HG02938 (cell line): ENCODE measurements around the gene ITGA6.
A peak's percentile ranks its signal among the peaks of the same experiment; 100 is the strongest.
"Not testable (repeated sequence)": the region's sequence is repeated elsewhere in the genome, so short reads cannot be mapped to it uniquely, and the experiment has no call there.

Source experiments
- ATAC-seq: cut with Tn5 transposase; IDR thresholded peaks from one replicate; pipeline ENCODE4 v1.9.1; 2021; ENCODE audit warnings: mild to moderate bottlenecking, moderate library complexity; ENCODE audit not compliant: unreplicated experiment

Gene ITGA6

GRCh38 chr2:172513524-172513900, 86.1 kb downstream of the ITGA6 start:
- no peak for ATAC-seq

GRCh38 chr2:172513935-172514586, 86.7 kb downstream of the ITGA6 start:
- no peak for ATAC-seq

GRCh38 chr2:172516299-172516698, 88.9 kb downstream of the ITGA6 start:
- no peak for ATAC-seq

- ATAC-seq: no peak
Observed at GRCh38 chr2:172518995-172519394, 91.6 kb downstream of the ITGA6 start.

- ATAC-seq: no peak
Observed at GRCh38 chr2:172525601-172526000, 98.2 kb downstream of the ITGA6 start.

- ATAC-seq: no peak
Observed at GRCh38 chr2:172531309-172531708, 103.9 kb downstream of the ITGA6 start.

- not testable (repeated sequence) for ATAC-seq
Observed at GRCh38 chr2:172532461-172532860, 105.1 kb downstream of the ITGA6 start.

- ATAC-seq: no peak
Observed at GRCh38 chr2:172533687-172534086, 106.3 kb downstream of the ITGA6 start.

- ATAC-seq: no peak
Observed at GRCh38 chr2:172535119-172535518, 107.7 kb downstream of the ITGA6 start.

- not testable (repeated sequence) for ATAC-seq
Observed at GRCh38 chr2:172537851-172538250, 110.5 kb downstream of the ITGA6 start.

- no peak for ATAC-seq
Observed at GRCh38 chr2:172539767-172540166, 112.4 kb downstream of the ITGA6 start.

- ATAC-seq: no peak
Observed at GRCh38 chr2:172540421-172540820, 113.0 kb downstream of the ITGA6 start.

GRCh38 chr2:172545408-172546075, 118.2 kb downstream of the ITGA6 start:
- no peak for ATAC-seq

GRCh38 chr2:172549131-172549530, 121.7 kb downstream of the ITGA6 start:
- no peak for ATAC-seq

- ATAC-seq: not testable (repeated sequence)
Observed at GRCh38 chr2:172549802-172550201, 122.4 kb downstream of the ITGA6 start.

GRCh38 chr2:172550419-172550818, 123.0 kb downstream of the ITGA6 start:
- ATAC-seq: no peak

- no peak for ATAC-seq
Observed at GRCh38 chr2:172551271-172551670, 123.9 kb downstream of the ITGA6 start.

- no peak for ATAC-seq
Observed at GRCh38 chr2:172552547-172553291, 125.3 kb downstream of the ITGA6 start.

GRCh38 chr2:172554352-172555271, 127.2 kb downstream of the ITGA6 start:
- ATAC-seq: no peak

- ATAC-seq: peak; percentile 17
Observed at GRCh38 chr2:172555272-172555521, 127.8 kb downstream of the ITGA6 start.
